GM19372 (cell line): Measurements from ENCODE around the gene ERC2.

Experiments
- ATAC-seq: cut with Tn5 transposase; IDR thresholded peaks from one replicate; pipeline ENCODE4 v1.9.1; 2021; ENCODE audit warnings: mild to moderate bottlenecking, low read depth, moderate library complexity; ENCODE audit not compliant: unreplicated experiment

Gene ERC2

GRCh38 chr3:55904716-55905115 lies 563.6 kb downstream of the ERC2 start:
- ATAC-seq: no peak

DNA sequence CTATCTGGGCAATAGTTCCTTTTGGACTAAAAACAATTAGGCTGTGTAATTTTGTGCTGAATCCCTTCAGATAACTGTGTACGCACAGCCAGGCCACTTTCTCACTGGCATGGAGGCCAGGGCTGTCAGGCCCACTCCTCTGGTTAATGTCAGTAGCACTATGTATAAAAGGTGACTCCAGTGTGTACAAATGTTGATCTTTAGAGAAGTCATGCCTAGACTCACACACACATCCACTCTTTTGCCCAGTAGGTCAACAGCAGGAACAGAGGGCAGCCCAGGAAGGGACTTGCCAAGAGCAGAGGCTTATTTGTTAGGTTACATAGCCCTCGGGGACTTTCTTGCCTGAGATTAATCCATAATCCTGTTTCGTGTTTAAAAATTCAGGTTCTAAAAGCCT lies 564.6 kb downstream of the ERC2 start:
- ATAC-seq: no peak

DNA sequence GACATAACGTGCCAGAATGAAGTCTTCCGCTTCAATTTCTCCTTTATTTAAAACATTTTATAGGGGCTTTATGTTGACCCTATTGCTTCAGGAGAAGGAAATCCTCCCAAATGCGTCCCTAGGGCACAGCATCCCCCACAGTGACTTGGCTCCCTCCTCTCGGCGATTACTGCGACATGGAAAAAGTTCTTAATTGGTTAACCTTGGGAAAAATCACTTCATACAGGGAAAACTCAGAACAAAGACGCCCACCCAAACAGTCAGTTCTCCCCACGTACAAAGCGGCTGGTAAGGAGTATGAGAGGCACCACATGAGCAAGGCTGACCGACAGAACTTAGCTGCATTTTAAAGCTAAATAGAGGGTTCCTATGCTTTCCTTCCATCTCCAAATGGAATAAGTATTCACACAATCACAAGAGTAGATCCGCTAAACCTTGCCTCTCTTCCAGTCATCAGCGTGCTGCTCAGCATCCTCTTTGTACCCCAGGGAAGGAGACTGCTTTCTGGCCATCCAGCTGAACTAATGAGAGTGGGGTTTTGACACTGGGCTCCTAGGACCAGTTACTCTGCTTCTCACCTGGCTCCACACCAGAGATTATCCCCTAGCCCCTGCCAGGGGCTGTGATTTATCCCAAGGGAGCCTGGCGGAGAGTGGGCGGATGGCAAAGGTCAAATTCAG lies 565.9 kb downstream of the ERC2 start:
- no peak for ATAC-seq

DNA sequence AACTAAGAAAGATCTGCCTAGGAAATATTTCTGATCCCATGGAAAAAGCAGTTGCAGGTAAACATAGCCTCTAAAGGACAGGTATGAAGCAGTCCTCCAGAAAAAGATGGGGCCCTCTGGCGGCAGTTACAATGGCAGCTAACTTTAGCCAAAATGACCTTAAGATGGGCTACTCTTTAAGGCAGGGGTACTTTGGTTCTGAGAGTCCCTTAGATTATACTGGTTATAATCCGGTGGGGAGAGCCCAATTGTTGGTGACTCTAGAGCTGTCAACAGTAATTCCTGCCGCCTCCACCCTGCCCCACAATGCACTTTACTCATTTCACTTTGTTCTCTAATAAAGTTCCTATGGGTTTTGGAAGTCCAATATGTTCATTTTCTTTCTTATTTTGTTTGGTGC lies 568.4 kb downstream of the ERC2 start:
- no peak for ATAC-seq

GRCh38 chr3:55897573-55898224 lies 570.6 kb downstream of the ERC2 start:
- ATAC-seq: no peak

DNA sequence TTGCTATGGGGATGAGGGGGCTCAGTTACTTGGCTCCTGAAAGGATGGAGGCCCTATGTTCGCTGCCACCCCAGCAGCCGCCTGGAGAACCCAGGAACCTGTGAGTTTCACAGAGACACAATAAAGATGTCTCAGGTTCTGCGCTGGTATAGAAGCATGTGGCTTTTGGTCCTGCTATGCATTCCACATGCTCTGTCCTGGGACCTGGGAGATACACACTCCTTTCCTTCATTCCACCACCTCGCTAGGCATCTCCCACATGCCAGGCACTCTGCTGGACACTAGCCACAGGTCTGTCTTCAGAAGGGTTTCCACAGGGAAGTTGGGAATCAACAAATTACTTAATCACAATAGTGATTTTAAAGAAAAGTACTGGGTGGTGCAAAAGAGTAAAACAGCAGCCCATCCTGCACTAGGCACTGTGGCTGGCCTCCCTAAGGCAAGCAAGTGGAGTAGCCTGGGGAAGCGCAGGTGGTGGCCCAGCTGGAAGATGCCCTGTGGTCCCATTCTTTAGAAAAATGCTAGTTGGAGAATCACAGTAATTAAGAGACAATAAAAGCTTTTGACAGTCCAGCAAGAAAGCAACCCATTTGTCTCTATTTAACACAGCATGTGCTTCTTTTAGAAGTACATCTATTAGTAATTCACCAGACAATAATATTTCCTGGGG lies 572.2 kb downstream of the ERC2 start:
- no peak for ATAC-seq

DNA sequence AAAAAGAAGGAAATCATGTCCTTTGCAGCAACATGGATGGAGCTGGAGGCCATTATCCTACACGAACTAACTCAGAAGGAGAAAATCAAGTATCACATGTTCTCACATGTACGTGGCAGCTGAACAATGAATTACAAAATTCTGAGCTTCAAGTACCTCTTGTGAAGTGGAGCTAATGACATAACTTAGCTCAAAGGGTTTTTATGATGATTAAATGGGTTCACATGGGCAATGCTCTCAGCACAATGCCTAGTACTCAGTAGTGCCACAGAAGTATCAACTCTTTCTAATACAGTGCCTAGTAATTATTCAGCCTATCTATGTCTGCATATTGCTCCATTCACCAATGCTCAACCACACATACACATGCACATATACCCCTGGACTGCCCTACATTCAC lies 573.7 kb downstream of the ERC2 start:
- ATAC-seq: no peak

DNA sequence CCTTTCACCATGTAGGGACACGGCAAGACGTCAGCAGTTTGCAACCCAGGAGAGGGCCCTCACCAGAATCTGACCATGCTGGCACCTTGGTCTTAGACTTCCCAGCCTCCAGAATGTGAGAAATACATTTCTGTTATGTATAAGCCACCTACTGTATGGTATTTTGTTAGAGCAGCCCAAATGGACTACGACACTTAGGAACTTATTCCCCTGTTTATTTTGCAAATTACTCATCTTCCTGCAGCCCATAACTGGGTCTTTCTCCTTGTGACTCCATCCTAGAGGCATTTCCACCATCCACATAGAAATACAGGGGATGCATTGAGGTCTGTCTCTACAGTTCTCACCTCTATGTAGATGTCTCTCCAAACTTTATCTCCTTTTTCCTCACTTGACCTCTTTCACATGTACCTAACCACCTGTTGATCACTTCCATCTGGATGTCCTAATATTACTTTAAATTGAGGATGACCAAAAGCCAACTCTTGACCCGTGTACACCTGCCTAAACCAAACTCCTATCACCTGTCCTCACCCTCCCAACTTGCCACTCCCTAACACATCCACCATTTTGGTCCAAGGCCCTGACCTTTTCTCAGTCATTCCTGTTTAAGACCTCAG lies 575.1 kb downstream of the ERC2 start:
- ATAC-seq: no peak

GRCh38 chr3:55891106-55891505 lies 577.2 kb downstream of the ERC2 start:
- ATAC-seq: no peak

- ATAC-seq: no peak
These were observed 579.9 kb downstream of the ERC2 start for GRCh38 chr3:55888282-55888885.

DNA sequence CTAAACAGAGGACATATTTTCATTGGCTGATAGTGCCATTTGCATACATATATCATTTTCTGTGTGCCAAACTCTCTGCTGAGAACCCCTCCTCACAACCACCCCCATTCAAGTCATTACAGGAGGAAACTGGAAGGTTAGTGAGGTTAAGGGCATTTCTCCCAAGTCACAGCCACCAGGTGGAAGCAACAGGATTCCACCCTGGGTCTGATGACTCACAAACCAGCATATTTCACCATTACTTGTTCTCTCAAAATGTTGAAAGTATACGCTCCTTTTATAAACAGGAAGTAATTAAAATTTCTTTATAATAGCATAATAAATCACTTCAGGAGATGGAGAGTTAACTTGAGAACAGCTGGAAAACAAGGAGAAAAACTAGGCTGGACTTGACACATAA lies 582.5 kb downstream of the ERC2 start:
- ATAC-seq: no peak

DNA sequence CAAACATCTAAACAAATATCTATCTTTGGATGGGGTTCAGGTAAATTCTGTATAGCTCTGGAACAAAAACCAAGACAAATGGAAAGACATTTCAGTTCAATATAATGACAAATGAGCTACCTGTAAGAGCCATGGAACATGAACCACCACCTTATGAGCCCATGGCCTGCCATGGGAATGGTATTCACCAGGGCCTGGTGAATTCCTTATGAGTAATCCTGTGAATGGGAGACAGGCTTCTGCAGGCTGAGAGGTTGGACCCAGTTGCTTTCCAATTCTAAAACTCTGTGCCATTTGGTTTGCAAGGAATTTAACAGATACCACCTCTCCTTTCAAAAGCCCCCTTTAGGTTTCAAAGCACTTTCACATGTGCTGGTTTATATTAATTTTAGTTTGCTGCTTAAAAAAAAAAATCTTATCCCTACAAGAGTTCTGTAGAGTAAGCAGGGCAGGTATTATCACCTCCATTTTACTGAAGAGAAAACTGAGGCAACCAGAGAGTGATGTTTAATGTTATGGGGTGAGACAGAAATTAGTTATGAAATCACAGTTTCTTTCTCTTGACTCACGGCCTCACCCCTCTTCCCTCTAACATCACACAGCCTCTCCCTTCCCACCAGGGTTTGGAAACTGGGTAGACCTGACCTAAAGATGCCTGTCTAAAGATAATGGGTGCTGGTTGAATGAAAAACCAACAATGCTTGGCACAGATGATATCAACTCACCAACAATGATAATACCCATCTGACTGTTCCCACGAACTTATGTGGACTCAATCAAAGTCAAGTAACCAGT lies 583.6 kb downstream of the ERC2 start:
- ATAC-seq: no peak

GRCh38 chr3:55884066-55884465 lies 584.2 kb downstream of the ERC2 start:
- ATAC-seq: no peak

DNA sequence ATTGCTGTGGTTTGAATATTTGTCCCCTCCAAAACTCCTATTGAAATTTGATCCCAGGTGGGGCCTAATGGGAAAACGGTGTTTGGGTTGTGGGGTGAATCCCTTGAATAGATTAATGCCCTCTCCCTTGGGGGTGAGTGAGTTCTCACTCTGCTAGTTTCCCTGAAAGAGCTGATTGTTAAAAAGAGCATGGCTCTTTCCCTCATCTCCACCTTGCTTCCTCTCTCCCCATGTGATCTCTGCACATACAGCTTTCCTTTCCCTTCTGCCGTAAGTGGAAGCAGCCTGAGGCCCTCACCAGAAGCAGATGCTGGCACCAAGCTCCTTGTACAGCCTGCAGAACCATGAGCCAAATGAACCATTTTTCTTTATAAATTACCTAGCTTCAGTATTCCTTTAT lies 586.3 kb downstream of the ERC2 start:
- ATAC-seq: no peak

DNA sequence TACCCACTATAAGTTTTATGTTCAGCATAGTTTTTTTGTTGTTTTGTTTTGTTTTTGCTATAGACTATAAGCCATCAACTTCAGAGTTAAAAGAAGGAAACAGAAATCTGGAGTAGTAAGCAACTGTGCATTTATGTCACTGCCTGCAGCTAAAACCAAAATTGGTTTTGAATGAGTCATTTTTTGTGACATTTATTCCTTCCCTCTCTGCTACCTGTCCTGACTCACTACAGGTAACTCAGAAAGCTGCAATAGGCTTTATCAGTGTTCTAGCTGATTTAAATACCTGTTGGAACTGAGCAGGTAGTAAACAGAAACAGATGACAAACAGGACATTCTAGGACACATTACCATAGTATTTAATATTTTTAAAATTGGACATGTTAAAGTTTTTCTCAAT lies 587.9 kb downstream of the ERC2 start:
- ATAC-seq: no peak

DNA sequence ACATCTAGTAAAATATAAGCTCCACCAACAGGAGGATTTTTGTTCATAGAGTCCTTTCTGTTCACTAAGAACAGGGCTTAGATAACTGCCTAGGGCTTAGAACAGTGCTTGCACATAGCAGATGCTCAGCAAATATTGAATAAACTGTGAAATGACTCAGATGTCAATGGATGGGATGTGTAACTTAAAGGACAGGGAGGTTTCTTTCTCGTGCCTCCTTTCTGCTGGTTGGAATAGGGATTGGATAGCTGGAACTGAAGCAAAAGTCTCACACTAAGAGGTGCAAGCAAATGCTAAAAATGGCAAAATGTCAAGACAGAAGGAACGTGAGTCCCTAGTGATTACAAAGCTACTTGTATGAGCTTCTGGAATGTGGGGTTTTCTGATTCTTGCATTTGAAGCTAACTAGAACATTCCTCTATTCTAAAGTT lies 588.4 kb downstream of the ERC2 start:
- ATAC-seq: no peak

DNA sequence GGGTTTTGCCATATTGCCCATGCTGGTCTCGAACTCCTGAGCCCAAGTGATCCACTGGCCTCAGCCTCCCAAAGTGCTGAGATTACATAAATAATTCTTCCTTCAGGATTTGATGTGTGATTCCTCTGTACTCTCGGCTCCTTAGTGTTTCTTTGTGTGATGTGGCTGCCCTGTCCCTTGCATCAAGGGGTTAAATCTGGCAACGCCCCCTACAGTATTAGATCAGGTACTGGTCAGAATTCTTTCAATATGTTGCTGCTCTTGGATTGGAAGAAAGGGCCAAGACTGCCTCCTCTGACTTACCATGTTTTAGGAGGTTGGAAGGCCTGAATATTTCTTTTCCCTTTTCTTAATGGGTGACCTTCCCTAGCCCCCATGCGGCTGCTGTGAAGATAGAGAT lies 590.6 kb downstream of the ERC2 start:
- ATAC-seq: no peak

- no peak for ATAC-seq
These were observed 591.7 kb downstream of the ERC2 start for GRCh38 chr3:55876560-55876959.

DNA sequence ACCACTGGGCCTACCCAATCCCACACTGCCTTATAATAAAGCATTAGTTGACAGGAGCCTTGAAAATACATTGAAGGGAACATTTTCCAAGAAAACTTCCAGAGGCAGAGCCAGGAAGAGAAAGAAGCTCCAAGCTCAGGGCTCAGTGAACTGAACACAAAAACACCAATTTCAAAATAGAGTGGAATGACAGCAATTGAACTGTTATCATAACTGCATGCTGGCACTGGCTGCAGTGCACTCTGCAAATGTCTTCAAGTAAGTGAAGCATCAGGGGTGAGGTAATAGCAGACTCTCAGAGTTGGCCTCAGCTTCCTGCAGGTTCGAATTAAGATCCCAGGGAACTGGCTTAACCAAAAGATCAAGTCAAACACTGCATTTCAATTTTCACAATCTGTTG lies 593.2 kb downstream of the ERC2 start:
- ATAC-seq: no peak

GRCh38 chr3:55873523-55874254 lies 594.6 kb downstream of the ERC2 start:
- no peak for ATAC-seq
